K562 (cell line): Measurements from ENCODE around the gene DPP3. TPM values are rescaled to one million over a fixed set of nuclear protein-coding genes. Genes with fewer than 3 reads are reported as not detected.

Source experiments
- CSDE1 ChIP-seq, 2 experiments: fragments of 450-650 bp; IDR thresholded peaks; 2 replicates each; pipeline ENCODE4 v1.6.1; 2016; ENCODE audit warnings: mild to moderate bottlenecking in 1 of 2
- E2F1 ChIP-seq: sonication (generic); formaldehyde crosslinking; IDR thresholded peaks from 2 replicates; pipeline ENCODE4 v1.8.1; 2023; ENCODE audit warnings: mild to moderate bottlenecking, missing genetic modification reagents, moderate library complexity
- GATAD2A ChIP-seq: fragments of 450-650 bp; IDR thresholded peaks from 2 replicates; pipeline ENCODE4 v1.6.1; 2017
- GTF3C2 ChIP-seq: IDR thresholded peaks from 3 replicates; pipeline ENCODE4 v1.6.1; 2011; ENCODE audit warnings: borderline replicate concordance, mild to moderate bottlenecking, moderate library complexity; ENCODE audit not compliant: insufficient read length; ENCODE audit errors: extremely low read depth
- HNRNPK ChIP-seq: fragments of 200-400 bp; formaldehyde crosslinking; IDR thresholded peaks from one replicate; pipeline ENCODE4 v1.6.1; 2018; ENCODE audit warnings: mild to moderate bottlenecking, low read depth, low read length; ENCODE audit not compliant: poor library complexity, severe bottlenecking
- MIER1 ChIP-seq: fragments of 450-650 bp; IDR thresholded peaks from 2 replicates; pipeline ENCODE4 v1.6.1; 2016; ENCODE audit warnings: antibody characterized with exemption, mild to moderate bottlenecking, low read depth
- MITF ChIP-seq: IDR thresholded peaks from 2 replicates; pipeline ENCODE4 v1.6.1; 2014; ENCODE audit warnings: antibody characterized with exemption
- MTA1 ChIP-seq: fragments of 450-650 bp; IDR thresholded peaks from 2 replicates; pipeline ENCODE4 v1.6.1; 2017; ENCODE audit warnings: borderline replicate concordance
- MTA3 ChIP-seq: fragments of 450-650 bp; formaldehyde crosslinking; IDR thresholded peaks from 2 replicates; pipeline ENCODE4 v1.6.1; 2017; ENCODE audit warnings: mild to moderate bottlenecking, borderline replicate concordance
- MTF1 ChIP-seq: fragments of 250-450 bp; sonication (Bioruptor Pico); IDR thresholded peaks from 2 replicates; pipeline ENCODE4 v1.9.0; 2021; ENCODE audit warnings: moderate library complexity, mild to moderate bottlenecking, inconsistent platforms, borderline replicate concordance
- PPARD ChIP-seq: fragments of 250-450 bp; sonication (Bioruptor Pico); IDR thresholded peaks from 2 replicates; pipeline ENCODE4 v1.8.0; 2022; ENCODE audit warnings: inconsistent platforms, mild to moderate bottlenecking, moderate library complexity
- SAFB ChIP-seq: fragments of 200-400 bp; formaldehyde crosslinking; IDR thresholded peaks from 2 replicates; pipeline ENCODE4 v1.6.1; 2017; ENCODE audit warnings: low read depth, low read length, borderline replicate concordance
- SOX6 ChIP-seq: fragments of 450-650 bp; IDR thresholded peaks from 2 replicates; pipeline ENCODE4 v1.6.1; 2014; ENCODE audit warnings: mild to moderate bottlenecking
- SP1 ChIP-seq: sonication (generic); formaldehyde crosslinking; IDR thresholded peaks from 2 replicates; pipeline ENCODE4 v1.8.1; 2022; ENCODE audit warnings: mild to moderate bottlenecking, missing genetic modification reagents
- STAT6 ChIP-seq: sonication (generic); formaldehyde crosslinking; IDR thresholded peaks from 2 replicates; pipeline ENCODE4 v1.8.1; 2023; ENCODE audit warnings: mild to moderate bottlenecking, missing genetic modification reagents
- ZC3H11A ChIP-seq: IDR thresholded peaks from 2 replicates; pipeline ENCODE4 v1.6.1; 2012; ENCODE audit warnings: low read depth, low read length, improper control_type of control experiment
- ZNF445 ChIP-seq: fragments of 250-450 bp; sonication (Bioruptor Pico); IDR thresholded peaks from 2 replicates; pipeline ENCODE4 v1.4.0; 2020; ENCODE audit warnings: low read depth, mild to moderate bottlenecking, moderate library complexity
- ZNF561 ChIP-seq: fragments of 450-650 bp; formaldehyde crosslinking; conservative IDR thresholded peaks from 2 replicates; pipeline ENCODE4 v1.4.0; 2020; ENCODE audit warnings: mild to moderate bottlenecking, moderate library complexity
- polyA plus RNA-seq, 8 experiments: library from polyadenylated mRNA; depleted of rRNA in 4 of 8; stranded (reverse) in 5 of 8; unstranded in 3 of 8; fragments of >200 nt; fragmentation: Nextera tagmentation in 2 of 8; fragmentation: Illumina TruSeq in 1 of 8; extraction: Ambion mirVana in 2 of 8; extraction: Trizol in 1 of 8; gene quantifications; 2 replicates each; pipeline versions ENCODE4 v1.2.1 to v1.2.3, GENCODE V29; 2011 to 2014; ENCODE audit warnings: inconsistent platforms in 1 of 8, missing spikeins in 1 of 8
- total RNA-seq, 7 experiments: library from RNA; depleted of rRNA in 6 of 7; stranded (reverse); fragments of >200 nt in 6 of 7; fragmentation: Illumina TruSeq in 2 of 7; extraction: Trizol in 2 of 7; gene quantifications; 2 replicates each; pipeline versions ENCODE4 v1.2.1 to v1.2.3, GENCODE V29; 2011 to 2021; ENCODE audit warnings: low replicate concordance in 1 of 7

DPP3 gene
- total and polyA plus RNA-seq, 9 of the 15 experiments (the other 6 are each of a cell fraction or from before 2014, with no cell fraction given): 3.7 to 69.2 (median 43.3) TPM

GRCh38 chr11:66438504-66439466 is 41.4 kb upstream of the DPP3 start, which contains the start of gene MRPL11 (continued):
- TF ChIP-seq STAT6 (CRISPR knock-in tag): peak; percentile 92
- no peak for TF ChIP-seq GTF3C2
- TF ChIP-seq MITF: no peak
- no peak for TF ChIP-seq SAFB
- TF ChIP-seq ZNF561 (CRISPR knock-in tag): no peak
- TF ChIP-seq MTF1 (CRISPR knock-in tag): no peak
- no peak for TF ChIP-seq HNRNPK
- no peak; a peak in 1 of 4 replicates for TF ChIP-seq CSDE1 (IDR thresholded peaks at IDR 0.05)
- TF ChIP-seq SOX6: no peak
- no peak for TF ChIP-seq PPARD (CRISPR knock-in tag)
- no peak for TF ChIP-seq ZNF445
- TF ChIP-seq MTA3: peak; percentile 67; the same call in 1 of the 2 replicates
- TF ChIP-seq MTA1: peak; percentile 90
- no peak; the same call in none of the 2 replicates for TF ChIP-seq MIER1
- TF ChIP-seq E2F1 (CRISPR knock-in tag): peak; percentile 52; the same call in 1 of the 2 replicates
- peak; percentile 89 for TF ChIP-seq SP1 (CRISPR knock-in tag)
- no peak for TF ChIP-seq GATAD2A
- no peak for TF ChIP-seq ZC3H11A
